ENCODE results near the gene DOK6. TPM values are rescaled to one million over a fixed set of nuclear protein-coding genes. Genes with fewer than 3 reads are reported as not detected.
A peak's percentile ranks its signal among the peaks of the same experiment; 100 is the strongest.

The DOK6 gene
- total and polyA plus RNA-seq, 2 of the 13 experiments (the other 11 are each of a cell fraction or from before 2014, with no cell fraction given) = 17.0 to 17.2 TPM

DNA sequence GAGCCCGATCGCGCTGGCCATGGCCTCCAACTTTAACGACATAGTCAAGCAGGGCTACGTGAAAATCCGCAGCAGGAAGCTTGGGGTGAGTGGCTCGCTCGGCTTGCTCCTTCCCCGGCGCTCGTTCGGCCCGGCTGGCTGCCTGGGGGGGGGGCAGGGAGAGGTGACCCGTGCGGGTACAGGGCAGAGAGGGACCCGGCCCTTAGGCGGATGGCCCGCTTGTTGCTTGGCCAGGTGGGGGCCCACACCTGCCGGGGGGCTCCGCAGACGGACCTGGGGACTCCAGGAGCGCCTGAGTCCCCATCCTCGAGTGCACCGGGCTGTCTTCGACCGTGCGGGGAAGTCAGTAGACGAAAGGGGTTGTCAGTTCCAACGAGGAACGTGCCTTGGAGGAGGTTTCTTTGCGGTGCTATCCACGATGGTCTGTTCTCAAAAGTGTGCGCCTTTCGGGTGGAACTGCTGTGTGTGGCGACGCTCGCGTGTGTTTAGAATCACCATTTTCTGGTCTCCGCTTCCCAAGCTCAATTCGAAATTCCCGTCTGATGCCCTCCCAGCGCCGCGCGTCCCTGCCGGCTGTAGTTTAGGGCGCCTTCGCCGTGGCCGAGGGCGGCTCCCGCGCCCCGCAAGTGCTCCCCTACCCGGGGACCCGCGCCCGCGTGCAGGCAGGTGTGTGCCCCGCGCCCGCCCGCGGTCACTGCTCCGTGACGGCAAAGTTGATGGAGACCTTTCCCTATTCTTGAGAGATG lies 711 bp downstream of the DOK6 start (continued):
- TF ChIP-seq ZNF891 (CRISPR knock-in tag; IDR thresholded peaks at IDR 0.05) (0 out of 2 replicates have a peak, but pooled peaks have one; percentile 23), ZNF776 (CRISPR knock-in tag; IDR thresholded peaks at IDR 0.05) (0 out of 2 replicates have a peak, but pooled peaks have one; percentile 29), ZNF564 (CRISPR knock-in tag; IDR thresholded peaks at IDR 0.05) (0 out of 2 replicates have a peak, but pooled peaks have one; percentile 42), DMAP1 (CRISPR knock-in tag; IDR thresholded peaks at IDR 0.05) (peak; percentile 22; the same call in 1 of the 2 replicates), ZNF124 (CRISPR knock-in tag; IDR thresholded peaks at IDR 0.05) (0 out of 2 replicates have a peak, but pooled peaks have one; percentile 9), RAD21 (CRISPR knock-in tag; IDR thresholded peaks at IDR 0.05) (no peak), ELF1 (CRISPR knock-in tag; IDR thresholded peaks at IDR 0.05) (no peak), ZNF292 (CRISPR knock-in tag; IDR thresholded peaks at IDR 0.05; ENCODE audit: borderline replicate concordance, low read depth) (peak; percentile 62; the same call in 1 of the 2 replicates), BORCS8-MEF2B (CRISPR knock-in tag; IDR thresholded peaks at IDR 0.05) (peak; percentile 44; the same call in 1 of the 2 replicates), ISX (CRISPR knock-in tag; conservative IDR thresholded peaks at IDR 0.05) (0 out of 2 replicates have a peak, but pooled peaks have one; percentile 37), ASH2L (IDR thresholded peaks at IDR 0.05; ENCODE audit: insufficient read length, low read depth, low read length) (peak; percentile 6), NRL (CRISPR knock-in tag; IDR thresholded peaks at IDR 0.05; ENCODE audit: borderline replicate concordance) (0 out of 2 replicates have a peak, but pooled peaks have one; percentile 38), SP1 (IDR thresholded peaks at IDR 0.05) (no peak), SP1 (CRISPR knock-in tag; IDR thresholded peaks at IDR 0.05) (no peak), ZNF263 (CRISPR knock-in tag; IDR thresholded peaks at IDR 0.05) (peak; percentile 59; the same call in 1 of the 2 replicates), ZKSCAN1 (IDR thresholded peaks at IDR 0.05; ENCODE audit: low read length) (no peak)
- TF ChIP-seq, protein P1, sequence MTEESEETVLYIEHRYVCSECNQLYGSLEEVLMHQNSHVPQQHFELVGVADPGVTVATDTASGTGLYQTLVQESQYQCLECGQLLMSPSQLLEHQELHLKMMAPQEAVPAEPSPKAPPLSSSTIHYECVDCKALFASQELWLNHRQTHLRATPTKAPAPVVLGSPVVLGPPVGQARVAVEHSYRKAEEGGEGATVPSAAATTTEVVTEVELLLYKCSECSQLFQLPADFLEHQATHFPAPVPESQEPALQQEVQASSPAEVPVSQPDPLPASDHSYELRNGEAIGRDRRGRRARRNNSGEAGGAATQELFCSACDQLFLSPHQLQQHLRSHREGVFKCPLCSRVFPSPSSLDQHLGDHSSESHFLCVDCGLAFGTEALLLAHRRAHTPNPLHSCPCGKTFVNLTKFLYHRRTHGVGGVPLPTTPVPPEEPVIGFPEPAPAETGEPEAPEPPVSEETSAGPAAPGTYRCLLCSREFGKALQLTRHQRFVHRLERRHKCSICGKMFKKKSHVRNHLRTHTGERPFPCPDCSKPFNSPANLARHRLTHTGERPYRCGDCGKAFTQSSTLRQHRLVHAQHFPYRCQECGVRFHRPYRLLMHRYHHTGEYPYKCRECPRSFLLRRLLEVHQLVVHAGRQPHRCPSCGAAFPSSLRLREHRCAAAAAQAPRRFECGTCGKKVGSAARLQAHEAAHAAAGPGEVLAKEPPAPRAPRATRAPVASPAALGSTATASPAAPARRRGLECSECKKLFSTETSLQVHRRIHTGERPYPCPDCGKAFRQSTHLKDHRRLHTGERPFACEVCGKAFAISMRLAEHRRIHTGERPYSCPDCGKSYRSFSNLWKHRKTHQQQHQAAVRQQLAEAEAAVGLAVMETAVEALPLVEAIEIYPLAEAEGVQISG (CRISPR knock-in tag; IDR thresholded peaks at IDR 0.05) = no peak; the same call in 1 of the 2 replicates
- TF ChIP-seq, protein P2, sequence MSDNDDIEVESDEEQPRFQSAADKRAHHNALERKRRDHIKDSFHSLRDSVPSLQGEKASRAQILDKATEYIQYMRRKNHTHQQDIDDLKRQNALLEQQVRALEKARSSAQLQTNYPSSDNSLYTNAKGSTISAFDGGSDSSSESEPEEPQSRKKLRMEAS (IDR thresholded peaks at IDR 0.05) = peak; percentile 61
- TF ChIP-seq, protein P3, sequence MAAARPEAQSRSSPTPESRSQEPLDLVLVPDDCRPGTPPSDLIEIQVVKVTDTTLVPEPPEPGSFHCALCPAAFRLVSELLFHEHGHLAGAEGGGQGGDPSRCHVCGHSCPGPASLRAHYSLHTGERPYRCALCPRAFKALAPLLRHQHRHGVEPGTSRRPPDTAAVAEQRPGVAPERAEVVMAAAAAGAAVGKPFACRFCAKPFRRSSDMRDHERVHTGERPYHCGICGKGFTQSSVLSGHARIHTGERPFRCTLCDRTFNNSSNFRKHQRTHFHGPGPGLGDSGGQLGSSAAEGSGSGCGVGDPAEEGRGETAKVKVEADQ (CRISPR knock-in tag; IDR thresholded peaks at IDR 0.05; ENCODE audit: borderline replicate concordance) = 0 out of 2 replicates have a peak, but pooled peaks have one; percentile 48
- TF ChIP-seq, protein P4, sequence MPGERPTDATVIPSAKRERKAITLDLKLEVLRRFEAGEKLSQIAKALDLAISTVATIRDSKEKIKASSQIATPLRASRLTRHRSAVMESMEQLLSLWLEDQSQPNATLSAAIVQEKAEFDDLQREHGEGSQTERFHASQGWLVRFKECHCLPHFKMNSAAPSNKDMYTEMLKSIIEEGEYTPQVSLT (CRISPR knock-in tag; IDR thresholded peaks at IDR 0.05; ENCODE audit: borderline replicate concordance, low read depth) = 0 out of 2 replicates have a peak, but pooled peaks have one; percentile 35
- TF ChIP-seq, protein P5, sequence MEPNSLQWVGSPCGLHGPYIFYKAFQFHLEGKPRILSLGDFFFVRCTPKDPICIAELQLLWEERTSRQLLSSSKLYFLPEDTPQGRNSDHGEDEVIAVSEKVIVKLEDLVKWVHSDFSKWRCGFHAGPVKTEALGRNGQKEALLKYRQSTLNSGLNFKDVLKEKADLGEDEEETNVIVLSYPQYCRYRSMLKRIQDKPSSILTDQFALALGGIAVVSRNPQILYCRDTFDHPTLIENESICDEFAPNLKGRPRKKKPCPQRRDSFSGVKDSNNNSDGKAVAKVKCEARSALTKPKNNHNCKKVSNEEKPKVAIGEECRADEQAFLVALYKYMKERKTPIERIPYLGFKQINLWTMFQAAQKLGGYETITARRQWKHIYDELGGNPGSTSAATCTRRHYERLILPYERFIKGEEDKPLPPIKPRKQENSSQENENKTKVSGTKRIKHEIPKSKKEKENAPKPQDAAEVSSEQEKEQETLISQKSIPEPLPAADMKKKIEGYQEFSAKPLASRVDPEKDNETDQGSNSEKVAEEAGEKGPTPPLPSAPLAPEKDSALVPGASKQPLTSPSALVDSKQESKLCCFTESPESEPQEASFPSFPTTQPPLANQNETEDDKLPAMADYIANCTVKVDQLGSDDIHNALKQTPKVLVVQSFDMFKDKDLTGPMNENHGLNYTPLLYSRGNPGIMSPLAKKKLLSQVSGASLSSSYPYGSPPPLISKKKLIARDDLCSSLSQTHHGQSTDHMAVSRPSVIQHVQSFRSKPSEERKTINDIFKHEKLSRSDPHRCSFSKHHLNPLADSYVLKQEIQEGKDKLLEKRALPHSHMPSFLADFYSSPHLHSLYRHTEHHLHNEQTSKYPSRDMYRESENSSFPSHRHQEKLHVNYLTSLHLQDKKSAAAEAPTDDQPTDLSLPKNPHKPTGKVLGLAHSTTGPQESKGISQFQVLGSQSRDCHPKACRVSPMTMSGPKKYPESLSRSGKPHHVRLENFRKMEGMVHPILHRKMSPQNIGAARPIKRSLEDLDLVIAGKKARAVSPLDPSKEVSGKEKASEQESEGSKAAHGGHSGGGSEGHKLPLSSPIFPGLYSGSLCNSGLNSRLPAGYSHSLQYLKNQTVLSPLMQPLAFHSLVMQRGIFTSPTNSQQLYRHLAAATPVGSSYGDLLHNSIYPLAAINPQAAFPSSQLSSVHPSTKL (CRISPR knock-in tag; IDR thresholded peaks at IDR 0.05) = 0 out of 2 replicates have a peak, but pooled peaks have one; percentile 8
